Pancreas (tissue), 10 donors: Measurements from ENCODE around the gene FKBP1A. TPM values are rescaled to one million over a fixed set of nuclear protein-coding genes. Genes with fewer than 3 reads are reported as not detected.
A peak's percentile ranks its signal among the peaks of the same experiment; 100 is the strongest.

Experiments used
- ATAC-seq, 4 donors: fragments of 200-7000 bp; cut with Tn5 transposase; one replicate each; pipeline versions ENCODE4 v1.8.0 to v1.9.1; 2020; ENCODE audit warnings: mild to moderate bottlenecking in 4 of 4, moderate library complexity in 4 of 4
- DNase-seq, 6 donors: peaks; one replicate each; pipeline ENCODE4 v3.0.0-alpha.2; 2020
- FAIRE-seq: peaks from 2 replicates; lab custom pipeline; 2012; peaks lifted over from hg19 to GRCh38; lab: Jason Lieb, UNC
- H3K27ac ChIP-seq, 4 donors: fragments of 200-600 bp; sonication (generic); 1 replicate in 3 of 4; 2 replicates in 1 of 4; pipeline versions ENCODE4 v1.5.0 to v1.8.0; 2020
- H3K27me3 ChIP-seq, 4 donors: fragments of 200-600 bp; one replicate each; pipeline ENCODE4 v1.8.0; 2021
- H3K36me3 ChIP-seq, 3 donors: fragments of 200-600 bp; sonication (generic) in 1 of 3; one replicate each; pipeline versions ENCODE4 v1.5.0 to v1.8.0; 2020 to 2021
- H3K4me1 ChIP-seq, 3 donors: fragments of 200-600 bp; one replicate each; pipeline ENCODE4 v1.8.0; 2021
- H3K4me3 ChIP-seq, 4 donors: fragments of 200-600 bp; sonication (generic) in 2 of 4; one replicate each; pipeline versions ENCODE4 v1.5.0 to v1.8.0; 2020 to 2021
- H3K9me3 ChIP-seq, 4 donors: fragments of 200-600 bp; one replicate each; pipeline ENCODE4 v1.8.0; 2021
- CTCF ChIP-seq, 4 donors: fragments of 200-600 bp; sonication (generic) in 3 of 4; IDR thresholded peaks; one replicate each; pipeline versions ENCODE4 v1.5.0 to v1.8.0; 2021; ENCODE audit warnings: antibody characterized with exemption in 4 of 4
- WGBS, 2 donors: extraction: QIAGEN DNeasy Blood & Tissue Kit; methylation state at CpG; one replicate each; pipeline ENCODE4 v1.1.7; 2013; 5-methylcytosine and 5-hydroxymethylcytosine counted together
- intact Hi-C, 3 donors: fragments of 100-400 bp; cut with DNase I; formaldehyde crosslinking; loops; one replicate each; pipeline versions ENCODE4 v1.11.1 to v1.14.2; 2022
- polyA plus RNA-seq, 2 donors: library from polyadenylated mRNA; stranded (reverse); fragments of 200-250 nt; gene quantifications; one replicate each; pipeline ENCODE4 v1.2.3, GENCODE V29; 2013
- total RNA-seq, 6 donors: library from RNA; stranded (reverse); fragmentation: NEBNext Ultra II Directional in 4 of 6; extraction: Animal tissue kit (Norgen Biotek cat#: 25700) in 4 of 6; gene quantifications; one replicate each; pipeline versions ENCODE4 v1.2.1 to v1.2.4, GENCODE V29; 2021 to 2023
- donor health status: healthy with polysubstance abuse.
- donor health status: DM: no; HTN: no; CAD: no; lungs with moderate emphysema.
- donor health status: DM: no; HTN: no; CAD: no.
- donor health status: control.
- donor health status: control.
- donor health status: Bipolar disorder and iron deficiency.
- donor health status: DM: yes; HTN: yes; CAD: no.
- donor health status: DM: no; HTN: no; CAD: no.
- donor health status: DM: no; HTN: no; CAD: no.
- donor health status: DM: yes; HTN: yes; CAD: no.

FKBP1A gene
- total and polyA plus RNA-seq, 8 donors = 40.2 to 104 (median 67.3) TPM

- FAIRE-seq = no peak
- no peak overlapping the region for H3K27ac ChIP-seq
- WGBS, 2 donors = 38 to 41% methylated on average over 2 of the region's 2 CpGs
Observed at GRCh38 chr20:1370548-1371110, 22.2 kb downstream of the FKBP1A start.

GRCh38 chr20:1369970-1370369 lies 22.9 kb downstream of the FKBP1A start:
- TF ChIP-seq CTCF (IDR thresholded peaks at IDR 0.05) = no peak
- 37 to 45% methylated on average over 3 of the region's 3 CpGs for WGBS, 2 donors
- peak; percentile 32 to 71 (median 56) for ATAC-seq

More at GRCh38 chr20:1370548-1371110, 22.2 kb downstream of the FKBP1A start:
- H3K9me3 ChIP-seq = no peaks in the 10 kb centered on the region
- H3K36me3 ChIP-seq = peaks cover 0 to 7% (median 0%) of the 10 kb centered on the region in 3 donors
- no peak for TF ChIP-seq CTCF (IDR thresholded peaks at IDR 0.05)
- intact Hi-C loops = no loop called here
- H3K4me1 ChIP-seq = peaks cover 0 to 9% (median 0%) of the 10 kb centered on the region in 3 donors
- H3K27me3 ChIP-seq = no peaks in the 10 kb centered on the region
- no peak overlapping the region for H3K4me3 ChIP-seq
- no peak for DNase-seq
- peak in 3 of 4 donors; percentile 13 to 38 (median 27) for ATAC-seq

GRCh38 chr20:1368448-1369199 lies 24.2 kb downstream of the FKBP1A start:
- DNase-seq (no peak), ATAC-seq (no peak), FAIRE-seq (no peak)
- TF ChIP-seq CTCF (IDR thresholded peaks at IDR 0.05) = no peak
- Histone ChIP-seq H3K9me3 (no peaks in the 10 kb centered on the region), H3K4me1 (peaks cover 0 to 9% (median 0%) of the 10 kb centered on the region in 3 donors), H3K4me3 (no peak overlapping the region), H3K36me3 (peaks cover 0 to 7% (median 0%) of the 10 kb centered on the region in 3 donors), H3K27ac (no peak overlapping the region), H3K27me3 (no peaks in the 10 kb centered on the region)
- WGBS, 2 donors = 84 to 88% methylated on average over 7 of the region's 7 CpGs
- intact Hi-C loops = no loop called here

More at GRCh38 chr20:1369970-1370369, 22.9 kb downstream of the FKBP1A start:
- peak in 1 of 6 donors; percentile 33 for DNase-seq
- no peaks in the 10 kb centered on the region for H3K9me3 ChIP-seq
- no peaks in the 10 kb centered on the region for H3K27me3 ChIP-seq
- FAIRE-seq = no peak
- H3K27ac ChIP-seq = no peak overlapping the region
- H3K36me3 ChIP-seq = peaks cover 0 to 7% (median 0%) of the 10 kb centered on the region in 3 donors
- peaks cover 0 to 9% (median 0%) of the 10 kb centered on the region in 3 donors for H3K4me1 ChIP-seq
- intact Hi-C loops = no loop called here
- H3K4me3 ChIP-seq = no peak overlapping the region

GRCh38 chr20:1367479-1367878 lies 25.4 kb downstream of the FKBP1A start:
- FAIRE-seq (no peak), ATAC-seq (no peak), DNase-seq (no peak)
- no peaks in the 10 kb centered on the region for H3K9me3 ChIP-seq
- WGBS, 2 donors = 94 to 96% methylated on average over 4 of the region's 4 CpGs
- no peak overlapping the region for H3K27ac ChIP-seq
- H3K27me3 ChIP-seq = no peaks in the 10 kb centered on the region
- H3K36me3 ChIP-seq = peaks cover 0 to 7% (median 0%) of the 10 kb centered on the region in 3 donors
- peaks cover 0 to 9% (median 0%) of the 10 kb centered on the region in 3 donors for H3K4me1 ChIP-seq
- TF ChIP-seq CTCF (IDR thresholded peaks at IDR 0.05) = no peak
- H3K4me3 ChIP-seq = no peak overlapping the region
- intact Hi-C loops = no loop called here
